Fibroblast of skin of back (primary cell): ENCODE data around the gene PRR23E.

Source experiments
- DNase-seq: peaks from one replicate; pipeline ENCODE4 v3.0.0-alpha.2; 2013

The PRR23E gene

DNA sequence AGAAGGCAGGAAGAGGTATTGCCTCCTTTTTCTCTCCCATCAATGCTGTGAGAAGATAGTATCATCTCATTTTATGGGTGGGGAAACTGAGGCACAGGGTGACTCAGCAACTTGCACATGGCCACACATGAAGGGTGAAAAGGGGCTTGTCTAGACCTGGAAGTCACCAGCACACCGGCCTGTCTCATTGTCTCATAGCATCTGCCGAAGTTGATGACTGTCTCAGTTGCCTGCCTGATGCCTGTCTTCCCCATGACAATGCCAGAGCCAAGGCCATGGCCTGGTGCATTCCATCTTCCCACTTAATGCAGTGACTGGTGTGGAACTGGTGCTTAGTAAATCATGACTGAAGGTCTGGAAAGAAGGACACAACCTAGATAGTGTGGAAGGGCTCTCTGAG lies 27.9 kb upstream of the PRR23E start:
- no peak for DNase-seq

GRCh38 chr3:127165694-127166485 lies 27.0 kb upstream of the PRR23E start:
- no peak for DNase-seq

- no peak for DNase-seq
Measured at GRCh38 chr3:127166501-127167065, 26.3 kb upstream of the PRR23E start.

DNA sequence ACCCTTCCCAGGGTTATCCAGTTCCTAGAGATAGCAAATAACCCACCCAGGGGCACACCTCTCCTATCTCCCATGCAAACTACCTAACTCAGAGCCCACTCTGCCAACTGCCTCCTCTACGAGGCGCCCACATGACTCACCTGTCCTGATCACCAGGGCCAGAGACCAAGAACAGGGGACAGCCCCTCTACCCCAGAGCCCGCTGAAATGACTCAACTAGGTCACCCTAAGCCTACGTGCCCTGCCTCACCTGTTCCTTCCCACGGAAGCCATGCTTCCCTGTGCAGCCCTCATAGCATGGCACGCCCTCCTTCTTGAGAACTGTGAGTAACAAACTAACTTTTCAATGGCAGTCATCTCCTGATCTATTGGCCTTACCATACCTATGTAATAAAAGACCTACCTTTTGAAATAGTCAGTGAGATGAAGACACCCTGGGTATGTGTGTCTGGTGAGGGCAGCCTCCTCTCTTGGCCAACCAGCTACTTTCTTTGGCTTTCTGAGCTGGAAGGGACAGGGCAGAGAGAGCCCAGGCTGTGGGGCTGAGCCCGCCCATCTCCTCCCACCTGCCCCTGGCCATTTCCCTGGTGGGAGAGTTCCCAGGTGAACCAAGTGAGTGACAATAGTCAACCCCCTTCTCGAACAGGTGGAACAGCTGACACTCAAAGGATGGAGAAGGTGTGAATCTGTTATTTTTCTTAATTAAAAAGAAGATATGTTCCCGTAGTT lies 25.5 kb upstream of the PRR23E start:
- no peak for DNase-seq

GRCh38 chr3:127168271-127168670 lies 24.7 kb upstream of the PRR23E start:
- DNase-seq = no peak

DNA sequence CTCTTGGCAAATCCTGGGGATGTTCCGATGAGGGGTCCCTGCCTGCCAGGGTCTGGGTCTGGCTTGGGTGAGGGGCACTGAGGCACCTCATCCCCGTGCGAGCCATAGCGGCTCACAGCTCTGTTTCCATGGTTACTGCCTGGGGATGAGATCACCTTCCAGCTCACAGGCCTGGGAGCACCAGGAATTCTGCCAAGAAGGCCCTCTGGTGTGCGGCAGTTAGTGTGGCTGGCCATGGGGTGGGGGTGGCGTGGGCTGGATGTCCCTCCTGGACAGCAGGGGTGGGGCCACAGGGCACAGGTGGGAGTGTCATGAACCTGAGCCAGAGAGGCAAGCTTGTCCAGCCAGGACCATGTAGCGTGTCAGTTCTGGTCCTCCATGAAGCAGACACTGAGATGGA lies 22.1 kb upstream of the PRR23E start:
- peak; percentile 51 for DNase-seq

DNA sequence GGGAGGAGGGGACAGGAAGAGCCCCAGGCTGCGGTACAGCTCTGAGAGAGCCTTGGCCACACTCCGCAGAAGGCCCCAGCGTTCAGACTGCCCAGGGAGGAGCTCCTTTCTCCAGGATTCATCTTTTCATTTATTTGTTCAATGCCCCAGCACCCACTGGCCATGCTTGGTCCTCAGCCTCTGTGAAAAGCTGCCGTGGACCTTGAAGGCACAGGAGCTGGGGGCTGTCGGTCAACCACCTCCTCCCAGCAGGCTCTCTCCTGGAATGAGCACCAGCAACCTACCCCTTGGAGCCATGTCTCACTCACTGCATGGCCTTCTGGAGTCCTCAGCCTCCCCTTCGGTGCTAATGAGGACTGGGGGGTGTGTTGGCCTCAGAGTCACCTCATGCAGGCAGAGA lies 21.6 kb upstream of the PRR23E start:
- DNase-seq = no peak

DNA sequence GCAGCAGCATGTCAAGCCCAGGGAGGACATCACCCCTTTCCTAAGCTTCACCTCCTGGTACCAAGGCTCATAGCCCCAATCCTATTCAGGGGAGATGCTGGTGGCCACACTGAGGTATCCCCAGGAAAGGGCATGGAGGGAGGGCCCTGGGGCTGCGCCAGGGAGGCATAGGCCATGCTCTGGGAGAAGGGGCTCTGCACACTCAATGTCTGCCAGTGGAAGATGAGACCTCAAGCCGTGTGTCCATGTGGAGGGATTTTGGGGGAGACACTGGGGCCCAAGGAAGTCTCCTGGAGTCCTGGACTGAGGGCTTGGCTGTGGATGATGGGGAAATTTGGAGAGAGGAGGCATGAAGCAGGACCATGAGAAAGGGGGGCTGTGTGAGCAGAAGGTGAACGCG lies 21.2 kb upstream of the PRR23E start:
- no peak for DNase-seq

DNA sequence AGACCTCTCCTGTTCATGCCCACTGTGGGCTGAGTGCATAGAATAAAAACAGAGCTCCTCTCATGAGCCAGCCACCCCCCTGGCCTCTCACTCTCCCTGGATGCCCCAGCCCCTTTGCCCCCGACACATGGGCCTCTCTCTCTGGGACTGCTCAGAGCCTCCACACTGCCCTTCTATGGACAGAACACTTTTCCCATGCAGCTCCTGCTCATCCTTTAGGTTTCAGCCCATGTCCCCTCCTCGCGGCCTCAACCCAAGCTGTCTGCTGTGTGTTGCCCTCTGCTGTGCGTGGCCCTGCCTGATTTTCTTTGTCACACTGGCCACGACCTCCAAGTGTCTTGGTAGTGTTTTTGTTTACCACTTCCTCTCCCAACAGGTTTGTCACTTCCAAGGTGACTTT lies 20.7 kb upstream of the PRR23E start:
- DNase-seq = no peak

GRCh38 chr3:127172781-127173515 lies 20.0 kb upstream of the PRR23E start:
- DNase-seq = peak; percentile 74

GRCh38 chr3:127173516-127174166 lies 19.3 kb upstream of the PRR23E start:
- DNase-seq = no peak

GRCh38 chr3:127174284-127174683 lies 18.6 kb upstream of the PRR23E start:
- DNase-seq = no peak

DNA sequence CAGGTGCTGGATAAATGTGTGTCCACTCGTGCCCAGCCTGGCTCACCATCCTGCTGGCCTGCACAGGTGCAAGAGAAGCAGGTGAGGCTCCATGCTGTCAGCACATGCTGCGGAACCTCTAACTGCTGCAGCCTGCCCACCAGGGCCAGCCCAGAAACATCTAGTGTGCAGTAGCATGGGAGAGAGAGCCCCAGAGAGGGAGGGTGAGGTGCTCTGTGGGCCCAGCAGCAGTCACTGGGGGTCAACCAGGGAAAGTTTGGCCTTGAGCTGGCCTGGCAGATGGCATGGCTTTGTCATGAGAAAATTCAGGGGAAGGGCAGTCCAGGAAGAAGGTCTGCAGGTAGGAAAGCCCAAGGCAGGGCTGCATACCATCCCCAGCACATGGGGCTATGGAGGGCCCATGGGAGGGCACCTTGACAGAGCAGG lies 18.2 kb upstream of the PRR23E start:
- no peak for DNase-seq

- no peak for DNase-seq
Measured at GRCh38 chr3:127175272-127175671, 17.7 kb upstream of the PRR23E start.

- peak; percentile 2 for DNase-seq
Measured at GRCh38 chr3:127177226-127177625, 15.7 kb upstream of the PRR23E start.

GRCh38 chr3:127180859-127181258 lies 12.1 kb upstream of the PRR23E start:
- no peak for DNase-seq

GRCh38 chr3:127182431-127182830 lies 10.5 kb upstream of the PRR23E start:
- no peak for DNase-seq

DNA sequence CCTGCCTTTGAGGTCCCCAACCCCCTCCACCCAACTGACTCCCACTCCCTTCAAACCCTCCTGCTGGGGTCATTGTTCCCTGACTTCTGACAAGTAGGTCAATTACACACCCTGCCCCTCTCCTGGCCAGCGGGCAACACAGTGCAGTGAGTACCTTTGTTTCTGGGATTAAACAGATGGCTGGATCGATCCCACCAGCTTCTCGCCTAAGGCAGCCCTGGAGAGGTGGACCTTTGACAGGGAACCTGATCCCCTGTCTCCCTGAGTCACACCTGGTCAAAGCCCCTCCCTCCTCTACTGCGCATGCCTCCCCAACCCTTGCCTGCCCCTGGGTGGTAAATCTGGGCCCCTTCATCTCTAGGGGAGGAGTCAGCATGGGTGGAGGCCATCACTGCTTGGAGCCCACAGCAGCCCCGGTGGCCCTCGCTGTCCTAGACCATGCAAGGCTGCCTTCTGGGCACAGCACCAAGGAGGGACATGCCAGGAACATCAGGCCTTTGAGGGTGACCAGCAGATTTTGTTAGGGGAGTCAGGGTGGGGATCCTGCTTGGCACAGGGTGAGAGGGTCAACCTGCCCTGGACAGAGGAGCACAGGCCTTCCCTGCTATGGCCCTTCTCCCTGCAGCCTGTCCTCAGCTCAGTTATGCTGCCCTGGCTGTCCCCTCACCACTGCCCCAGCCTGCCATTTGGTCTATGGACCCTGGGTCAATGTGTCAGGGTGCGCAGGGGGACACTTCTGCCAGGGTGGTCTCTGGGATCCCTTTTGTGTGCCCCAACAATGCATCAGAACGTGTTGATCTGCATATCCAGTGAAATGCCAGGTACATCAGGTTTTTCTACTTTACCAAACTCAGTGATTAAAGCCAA lies 9.8 kb upstream of the PRR23E start:
- DNase-seq = no peak

- DNase-seq = no peak
Measured at GRCh38 chr3:127183931-127184869, 8.7 kb upstream of the PRR23E start.

GRCh38 chr3:127184870-127185216 lies 8.1 kb upstream of the PRR23E start:
- DNase-seq = no peak
